Astrocyte (in vitro differentiated cells and primary cell): ENCODE data around the gene CHST11.

Source experiments
- CTCF ChIP-seq: IDR thresholded peaks from 2 replicates; pipeline ENCODE4 v1.5.1; 2011; ENCODE audit warnings: low read depth, mild to moderate bottlenecking, inconsistent platforms, low read length, moderate library complexity; ENCODE audit not compliant: insufficient read depth
- EZH2 ChIP-seq: IDR thresholded peaks from 2 replicates; pipeline ENCODE4 v1.6.1; 2012; ENCODE audit warnings: mild to moderate bottlenecking, low read length, inconsistent platforms; ENCODE audit not compliant: insufficient read depth

GRCh38 chr12:104799458-104799857 lies 342.7 kb downstream of the CHST11 start:
- TF ChIP-seq CTCF, result no peak
- TF ChIP-seq EZH2, result no peak
